ENCODE results near the gene GALNT13. TPM values are rescaled to one million over a fixed set of nuclear protein-coding genes. Genes with fewer than 3 reads are reported as not detected.

GALNT13 gene
- total RNA-seq, 1 donor from 2014 or later = 13.6 TPM

GRCh38 chr2:154223726-154224125, 352.0 kb downstream of the GALNT13 start:
- DNase-seq (ENCODE audit: low spot score) = no peak

GRCh38 chr2:154226931-154227330, 355.2 kb downstream of the GALNT13 start:
- DNase-seq (ENCODE audit: low spot score) = no peak

GRCh38 chr2:154228566-154229280, 357.0 kb downstream of the GALNT13 start:
- DNase-seq (ENCODE audit: low spot score) = no peak

GRCh38 chr2:154229966-154230365, 358.2 kb downstream of the GALNT13 start:
- DNase-seq (ENCODE audit: low spot score) = no peak

GRCh38 chr2:154231021-154231420, 359.3 kb downstream of the GALNT13 start:
- DNase-seq (ENCODE audit: low spot score) = no peak

GRCh38 chr2:154233231-154233630, 361.5 kb downstream of the GALNT13 start:
- no peak for DNase-seq (ENCODE audit: low spot score)

- no peak for DNase-seq (ENCODE audit: low spot score)
These were observed 366.5 kb downstream of the GALNT13 start for GRCh38 chr2:154238252-154238651.

GRCh38 chr2:154240316-154240715, 368.6 kb downstream of the GALNT13 start:
- DNase-seq (ENCODE audit: low spot score) = no peak

GRCh38 chr2:154240921-154241379, 369.2 kb downstream of the GALNT13 start:
- no peak for DNase-seq (ENCODE audit: low spot score)

GRCh38 chr2:154242687-154243086, 371.0 kb downstream of the GALNT13 start:
- no peak for DNase-seq (ENCODE audit: low spot score)

GRCh38 chr2:154243685-154244084, 372.0 kb downstream of the GALNT13 start:
- no peak for DNase-seq (ENCODE audit: low spot score)

GRCh38 chr2:154244932-154245331, 373.2 kb downstream of the GALNT13 start:
- DNase-seq (ENCODE audit: low spot score) = no peak

GRCh38 chr2:154247503-154247902, 375.8 kb downstream of the GALNT13 start:
- DNase-seq (ENCODE audit: low spot score) = no peak

- DNase-seq (ENCODE audit: low spot score) = no peak
These were observed 384.4 kb downstream of the GALNT13 start for GRCh38 chr2:154256136-154256535.

- DNase-seq (ENCODE audit: low spot score) = no peak
These were observed 387.3 kb downstream of the GALNT13 start for GRCh38 chr2:154259030-154259429.

- DNase-seq (ENCODE audit: low spot score) = no peak
These were observed 389.8 kb downstream of the GALNT13 start for GRCh38 chr2:154261473-154262027.

GRCh38 chr2:154263206-154263605, 391.5 kb downstream of the GALNT13 start:
- no peak for DNase-seq (ENCODE audit: low spot score)

- no peak for DNase-seq (ENCODE audit: low spot score)
These were observed 392.3 kb downstream of the GALNT13 start for GRCh38 chr2:154264024-154264423.

- no peak for DNase-seq (ENCODE audit: low spot score)
These were observed 396.3 kb downstream of the GALNT13 start for GRCh38 chr2:154267983-154268382.

- no peak for DNase-seq (ENCODE audit: low spot score)
These were observed 408.8 kb downstream of the GALNT13 start for GRCh38 chr2:154280543-154280942.

- DNase-seq (ENCODE audit: low spot score) = no peak
These were observed 418.1 kb downstream of the GALNT13 start for GRCh38 chr2:154289870-154290269.

GRCh38 chr2:154291511-154291910, 419.8 kb downstream of the GALNT13 start:
- DNase-seq (ENCODE audit: low spot score) = no peak

- DNase-seq (ENCODE audit: low spot score) = no peak
These were observed 420.2 kb downstream of the GALNT13 start for GRCh38 chr2:154291927-154292326.

GRCh38 chr2:154293864-154294263, 422.1 kb downstream of the GALNT13 start:
- DNase-seq (ENCODE audit: low spot score) = no peak

Data from ureter (tissue), 1 donor.